IMR-90 (cell line): ENCODE measurements around the gene CPSF4. TPM values are rescaled to one million over a fixed set of nuclear protein-coding genes. Genes with fewer than 3 reads are reported as not detected.

Experiments
- ATAC-seq: fragments of 200-7000 bp; cut with Tn5 transposase; 2 replicates; pipeline ENCODE4 v1.9.1; 2020; ENCODE audit warnings: low read depth, mild to moderate bottlenecking, moderate library complexity
- BruUV-seq: library from RNA; stranded (reverse); fragments of 400-500 nt; replicated peaks from 2 replicates; lab custom pipeline; 2021; lab: Mats Ljungman, UMichigan
- CTCF ChIA-PET: fragments of 300-600 bp; formaldehyde crosslinking; extraction: SDS; loops from one replicate; lab custom pipeline; 2021; ENCODE audit warnings: antibody characterized with exemption; lab: Yijun Ruan, JAX
- POLR2A ChIA-PET: fragments of 300-600 bp; sonication (Branson Sonifier 250); formaldehyde crosslinking; loops from one replicate; lab custom pipeline; 2022; ENCODE audit warnings: antibody characterized with exemption; ENCODE audit not compliant: unreplicated experiment; lab: Charles Lee
- DNase-seq: peaks from one replicate; pipeline ENCODE4 v3.0.0; 2013
- H2AFZ ChIP-seq: replicated peaks from 2 replicates; pipeline ENCODE3; 2013; ENCODE audit warnings: low read length, mild to moderate bottlenecking; ENCODE audit not compliant: poor library complexity
- H2AK5ac ChIP-seq: 2 replicates; pipeline ENCODE4 v1.6.1; 2013; ENCODE audit warnings: low read depth, low read length, inconsistent platforms
- H2AK9ac ChIP-seq: replicated peaks from 2 replicates; pipeline ENCODE3; 2013; ENCODE audit warnings: mild to moderate bottlenecking, low read depth, low read length, moderate library complexity; ENCODE audit not compliant: poor library complexity
- H2BK120ac ChIP-seq: 2 replicates; pipeline ENCODE4 v1.6.1; 2013; ENCODE audit warnings: low read depth, low read length, inconsistent platforms
- H2BK15ac ChIP-seq: 3 replicates; pipeline ENCODE4 v1.6.1; 2013; ENCODE audit warnings: low read depth, low read length, inconsistent platforms
- H2BK20ac ChIP-seq: 2 replicates; pipeline ENCODE4 v1.6.1; 2013; ENCODE audit warnings: low read depth, mild to moderate bottlenecking, inconsistent platforms, low read length, moderate library complexity
- H2BK5ac ChIP-seq: 2 replicates; pipeline ENCODE4 v1.6.1; 2013; ENCODE audit warnings: mild to moderate bottlenecking, low read depth, low read length, inconsistent platforms; ENCODE audit not compliant: poor library complexity, severe bottlenecking
- H3K14ac ChIP-seq: replicated peaks from 2 replicates; pipeline ENCODE4 v1.6.1; 2013; ENCODE audit warnings: low read depth, low read length, inconsistent platforms
- H3K18ac ChIP-seq: 2 replicates; pipeline ENCODE4 v1.6.1; 2013; ENCODE audit warnings: low read depth, low read length, control low read depth
- H3K23ac ChIP-seq: 2 replicates; pipeline ENCODE4 v1.6.1; 2013; ENCODE audit warnings: low read depth, low read length, inconsistent platforms
- H3K27ac ChIP-seq: 2 replicates; pipeline ENCODE4 v1.5.1; 2013; ENCODE audit warnings: mild to moderate bottlenecking, control low read depth, low read length; ENCODE audit not compliant: insufficient read depth
- H3K27me3 ChIP-seq: 2 replicates; pipeline ENCODE4 v1.6.1; 2013; ENCODE audit warnings: low read length; ENCODE audit not compliant: control insufficient read depth, insufficient read depth
- H3K36me3 ChIP-seq: 2 replicates; pipeline ENCODE4 v1.6.1; 2013; ENCODE audit warnings: low read length, mixed read lengths; ENCODE audit not compliant: control insufficient read depth, insufficient read depth
- H3K4ac ChIP-seq: 2 replicates; pipeline ENCODE4 v1.6.1; 2013; ENCODE audit warnings: low read depth, low read length, inconsistent platforms
- H3K4me1 ChIP-seq: 2 replicates; pipeline ENCODE4 v1.6.1; 2013; ENCODE audit warnings: low read length, mixed read lengths; ENCODE audit not compliant: control insufficient read depth, insufficient read depth
- H3K4me2 ChIP-seq: 2 replicates; pipeline ENCODE4 v1.6.1; 2013; ENCODE audit warnings: low read depth, mild to moderate bottlenecking, control low read depth, low read length, moderate library complexity
- H3K4me3 ChIP-seq: 2 replicates; pipeline ENCODE4 v1.5.1; 2013; ENCODE audit warnings: low read depth, mild to moderate bottlenecking, control low read depth, low read length, moderate library complexity; ENCODE audit not compliant: insufficient read depth
- H3K56ac ChIP-seq: 2 replicates; pipeline ENCODE4 v1.6.1; 2013; ENCODE audit warnings: low read length, inconsistent platforms; ENCODE audit not compliant: insufficient read depth; ENCODE audit errors: extremely low read depth
- H3K79me1 ChIP-seq, 2 experiments: 2 replicates each; pipeline ENCODE4 v1.6.1; 2013; ENCODE audit warnings: low read length in 2 of 2, inconsistent platforms in 1 of 2, low read depth in 1 of 2
- H3K9ac ChIP-seq: 2 replicates; pipeline ENCODE4 v1.6.1; 2013; ENCODE audit warnings: low read depth, low read length, control low read depth
- H3K9me1 ChIP-seq: 2 replicates; pipeline ENCODE4 v1.6.1; 2013; ENCODE audit warnings: low read length, inconsistent platforms; ENCODE audit not compliant: insufficient read depth
- H3K9me3 ChIP-seq: 2 replicates; pipeline ENCODE4 v1.6.1; 2013; ENCODE audit warnings: low read length; ENCODE audit not compliant: control insufficient read depth, insufficient read depth
- H4K20me1 ChIP-seq: 2 replicates; pipeline ENCODE4 v1.6.1; 2013; ENCODE audit warnings: low read length, inconsistent platforms; ENCODE audit not compliant: insufficient read depth
- H4K5ac ChIP-seq: 2 replicates; pipeline ENCODE4 v1.6.1; 2013; ENCODE audit warnings: mild to moderate bottlenecking, low read depth, low read length, control low read depth
- H4K8ac ChIP-seq, 2 experiments: 2 replicates each; pipeline ENCODE4 v1.6.1; 2013; ENCODE audit warnings: low read depth in 2 of 2, low read length in 2 of 2, control low read depth in 1 of 2, inconsistent platforms in 1 of 2
- H4K91ac ChIP-seq: 2 replicates; pipeline ENCODE4 v1.6.1; 2013; ENCODE audit warnings: low read depth, low read length, inconsistent platforms; ENCODE audit not compliant: insufficient read depth
- BHLHE40 ChIP-seq: fragments of 150-350 bp; IDR thresholded peaks from 2 replicates; pipeline ENCODE4 v1.6.1; 2016; ENCODE audit warnings: mild to moderate bottlenecking, low read depth, low read length
- CEBPB ChIP-seq: IDR thresholded peaks from 2 replicates; pipeline ENCODE4 v1.6.1; 2012; ENCODE audit warnings: low read depth, low read length, improper control_type of control experiment
- CHD1 ChIP-seq: IDR thresholded peaks from 2 replicates; pipeline ENCODE4 v1.6.1; 2012; ENCODE audit warnings: low read depth, low read length, improper control_type of control experiment
- FOS ChIP-seq: fragments of 150-350 bp; IDR thresholded peaks from 2 replicates; pipeline ENCODE4 v1.6.1; 2016; ENCODE audit warnings: low read depth, low read length
- MAFK ChIP-seq: IDR thresholded peaks from 2 replicates; pipeline ENCODE4 v1.6.1; 2012; ENCODE audit warnings: low read depth, low read length, improper control_type of control experiment
- MAZ ChIP-seq: IDR thresholded peaks from 2 replicates; pipeline ENCODE4 v1.6.1; 2012; ENCODE audit warnings: low read depth, mild to moderate bottlenecking, low read length, improper control_type of control experiment, moderate library complexity, borderline replicate concordance
- MXI1 ChIP-seq: IDR thresholded peaks from 2 replicates; pipeline ENCODE4 v1.6.1; 2012; ENCODE audit warnings: low read depth, mild to moderate bottlenecking, low read length, moderate library complexity, borderline replicate concordance
- NFE2L2 ChIP-seq: fragments of 150-350 bp; IDR thresholded peaks from 2 replicates; pipeline ENCODE4 v1.6.1; 2016; ENCODE audit warnings: low read depth, mild to moderate bottlenecking, low read length
- POLR2A ChIP-seq: IDR thresholded peaks from 2 replicates; pipeline ENCODE4 v1.6.1; 2012; ENCODE audit warnings: mild to moderate bottlenecking, low read depth, low read length
- RAD21 ChIP-seq: IDR thresholded peaks from 2 replicates; pipeline ENCODE4 v1.6.1; 2012; ENCODE audit warnings: low read length, improper control_type of control experiment
- RCOR1 ChIP-seq: IDR thresholded peaks from 2 replicates; pipeline ENCODE4 v1.6.1; 2012; ENCODE audit warnings: mild to moderate bottlenecking, low read length, improper control_type of control experiment; ENCODE audit not compliant: insufficient replicate concordance
- RFX5 ChIP-seq: IDR thresholded peaks from 2 replicates; pipeline ENCODE4 v1.8.0; 2012; ENCODE audit warnings: low read depth, mild to moderate bottlenecking, low read length, moderate library complexity
- SMC3 ChIP-seq: fragments of 150-350 bp; IDR thresholded peaks from 2 replicates; pipeline ENCODE4 v1.6.1; 2016; ENCODE audit warnings: low read depth, mild to moderate bottlenecking, antibody characterized with exemption, low read length, moderate library complexity
- WGBS, 2 experiments: methylation state at CpG; one replicate each; pipeline versions ENCODE4 v1.1.5 to v1.1.7; 2013; ENCODE audit warnings: missing lambda C conversion rate in 2 of 2; ENCODE audit not compliant: insufficient read length in 1 of 2; ENCODE audit errors: extremely low coverage in 2 of 2; 5-methylcytosine and 5-hydroxymethylcytosine counted together
- dilution Hi-C: fragments of 300-500 bp; cut with HindIII; formaldehyde crosslinking; loops from one replicate; pipeline ENCODE4 v1.14.3; 2018; ENCODE audit warnings: low sequenced_read_pairs; ENCODE audit not compliant: unreplicated experiment
- in situ Hi-C: fragments of 300-500 bp; cut with MboI; formaldehyde crosslinking; loops from 3 replicates; pipeline ENCODE4 v1.14.3; 2019; ENCODE audit warnings: low sequenced_read_pairs, inconsistent platforms, mixed read lengths
- intact Hi-C: fragments of 100-400 bp; cut with micrococcal nuclease; formaldehyde crosslinking; loops from 2 replicates; pipeline ENCODE4 v1.10.0; 2022
- polyA plus RNA-seq, 3 experiments: library from polyadenylated mRNA; depleted of rRNA; stranded (reverse); fragments of >200 nt; gene quantifications; 2 replicates each; pipeline ENCODE4 v1.2.3, GENCODE V29; 2012; ENCODE audit warnings: low replicate concordance in 1 of 3
- total RNA-seq: library from RNA; depleted of rRNA; stranded (reverse); fragments of >200 nt; gene quantifications from 2 replicates; pipeline ENCODE4 v1.2.3, GENCODE V29; 2012
- TF ChIP-seq, protein P1 (sequence below): conservative IDR thresholded peaks from 2 replicates; pipeline ENCODE4 v1.5.1; 2012; ENCODE audit warnings: mild to moderate bottlenecking, low read depth, low read length, improper control_type of control experiment
- TF ChIP-seq, protein P2 (sequence below): fragments of 150-350 bp; IDR thresholded peaks from 2 replicates; pipeline ENCODE4 v1.6.1; 2017; ENCODE audit warnings: mild to moderate bottlenecking, antibody characterized with exemption, low read length, low read depth
- TF ChIP-seq, protein P3 (sequence below): fragments of 150-350 bp; IDR thresholded peaks from 2 replicates; pipeline ENCODE4 v1.6.1; 2016; ENCODE audit warnings: low read depth, mild to moderate bottlenecking, low read length, moderate library complexity, borderline replicate concordance

CPSF4 gene
- total and polyA plus RNA-seq, 2 of the 4 experiments (the other 2 are of a cell fraction) = 23.8 to 44.9 TPM

DNA sequence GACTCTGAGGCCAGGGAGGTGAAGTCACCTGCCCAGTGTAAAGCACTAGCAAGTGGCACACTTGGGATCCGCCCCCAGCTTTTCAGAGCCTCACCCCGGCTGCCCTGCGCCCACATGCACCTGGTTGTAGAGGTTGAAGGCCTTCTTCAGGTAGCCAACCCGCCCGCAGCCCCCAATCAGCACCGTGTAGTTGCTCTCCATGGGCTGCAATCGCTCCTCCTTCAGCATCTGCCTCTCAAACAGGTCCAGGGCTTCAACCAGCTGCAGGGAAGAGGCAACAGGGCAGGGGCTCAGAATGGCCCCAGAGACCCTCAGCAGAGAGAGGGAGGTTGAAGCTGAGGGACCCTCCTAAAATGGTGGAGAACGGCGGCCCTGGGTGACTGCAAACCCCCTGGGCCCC is 5.6 kb upstream of the CPSF4 start:
- Histone ChIP-seq H3K36me3 (peaks cover 50% of the 10 kb centered on the region), H3K9me3 (no peaks in the 10 kb centered on the region), H4K91ac (no peak overlapping the region), H4K8ac (no peak overlapping the region), H3K9ac (no peak overlapping the region), H3K9me1 (0 out of 2 replicates have a peak, but pooled peaks cover 3% of the 10 kb centered on the region), H4K5ac (no peak overlapping the region), H3K4ac (no peak overlapping the region), H3K27me3 (no peaks in the 10 kb centered on the region), H3K4me1 (no peaks in the 10 kb centered on the region), H2BK15ac (no peak overlapping the region), H3K56ac (no peak overlapping the region), H2AFZ (no peak overlapping the region), H2BK120ac (no peak overlapping the region), H3K18ac (no peak overlapping the region), H3K23ac (no peak overlapping the region), H3K4me3 (no peak overlapping the region), H3K4me2 (no peak overlapping the region), H3K79me1 (peaks cover 13 to 18% of the 10 kb centered on the region in 2 experiments), H3K14ac (no peak overlapping the region), H2BK20ac (no peak overlapping the region), H2BK5ac (no peak overlapping the region), H3K27ac (no peak overlapping the region), H4K20me1 (no peaks in the 10 kb centered on the region; the same call in none of the 2 replicates), H2AK9ac (peak overlapping the region; percentile 42), H2AK5ac (no peak overlapping the region)
- DNase-seq (no peak), ATAC-seq (no peak)
- TF ChIP-seq NFE2L2 = no peak
- TF ChIP-seq MXI1 = no peak
- TF ChIP-seq FOS = no peak
- TF ChIP-seq BHLHE40 = no peak
- no peak for TF ChIP-seq POLR2A
- TF ChIP-seq, protein P1, sequence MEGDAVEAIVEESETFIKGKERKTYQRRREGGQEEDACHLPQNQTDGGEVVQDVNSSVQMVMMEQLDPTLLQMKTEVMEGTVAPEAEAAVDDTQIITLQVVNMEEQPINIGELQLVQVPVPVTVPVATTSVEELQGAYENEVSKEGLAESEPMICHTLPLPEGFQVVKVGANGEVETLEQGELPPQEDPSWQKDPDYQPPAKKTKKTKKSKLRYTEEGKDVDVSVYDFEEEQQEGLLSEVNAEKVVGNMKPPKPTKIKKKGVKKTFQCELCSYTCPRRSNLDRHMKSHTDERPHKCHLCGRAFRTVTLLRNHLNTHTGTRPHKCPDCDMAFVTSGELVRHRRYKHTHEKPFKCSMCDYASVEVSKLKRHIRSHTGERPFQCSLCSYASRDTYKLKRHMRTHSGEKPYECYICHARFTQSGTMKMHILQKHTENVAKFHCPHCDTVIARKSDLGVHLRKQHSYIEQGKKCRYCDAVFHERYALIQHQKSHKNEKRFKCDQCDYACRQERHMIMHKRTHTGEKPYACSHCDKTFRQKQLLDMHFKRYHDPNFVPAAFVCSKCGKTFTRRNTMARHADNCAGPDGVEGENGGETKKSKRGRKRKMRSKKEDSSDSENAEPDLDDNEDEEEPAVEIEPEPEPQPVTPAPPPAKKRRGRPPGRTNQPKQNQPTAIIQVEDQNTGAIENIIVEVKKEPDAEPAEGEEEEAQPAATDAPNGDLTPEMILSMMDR = no peak
- no peak for TF ChIP-seq SMC3
- TF ChIP-seq, protein P2, sequence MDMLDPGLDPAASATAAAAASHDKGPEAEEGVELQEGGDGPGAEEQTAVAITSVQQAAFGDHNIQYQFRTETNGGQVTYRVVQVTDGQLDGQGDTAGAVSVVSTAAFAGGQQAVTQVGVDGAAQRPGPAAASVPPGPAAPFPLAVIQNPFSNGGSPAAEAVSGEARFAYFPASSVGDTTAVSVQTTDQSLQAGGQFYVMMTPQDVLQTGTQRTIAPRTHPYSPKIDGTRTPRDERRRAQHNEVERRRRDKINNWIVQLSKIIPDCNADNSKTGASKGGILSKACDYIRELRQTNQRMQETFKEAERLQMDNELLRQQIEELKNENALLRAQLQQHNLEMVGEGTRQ = no peak
- no peak for TF ChIP-seq RFX5
- no peak for TF ChIP-seq RAD21
- TF ChIP-seq MAZ = no peak
- TF ChIP-seq MAFK = no peak
- no peak for TF ChIP-seq RCOR1
- TF ChIP-seq CEBPB = no peak
- TF ChIP-seq, protein P3, sequence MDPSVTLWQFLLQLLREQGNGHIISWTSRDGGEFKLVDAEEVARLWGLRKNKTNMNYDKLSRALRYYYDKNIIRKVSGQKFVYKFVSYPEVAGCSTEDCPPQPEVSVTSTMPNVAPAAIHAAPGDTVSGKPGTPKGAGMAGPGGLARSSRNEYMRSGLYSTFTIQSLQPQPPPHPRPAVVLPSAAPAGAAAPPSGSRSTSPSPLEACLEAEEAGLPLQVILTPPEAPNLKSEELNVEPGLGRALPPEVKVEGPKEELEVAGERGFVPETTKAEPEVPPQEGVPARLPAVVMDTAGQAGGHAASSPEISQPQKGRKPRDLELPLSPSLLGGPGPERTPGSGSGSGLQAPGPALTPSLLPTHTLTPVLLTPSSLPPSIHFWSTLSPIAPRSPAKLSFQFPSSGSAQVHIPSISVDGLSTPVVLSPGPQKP = no peak
- no peak for TF ChIP-seq CHD1
- ChIA-PET CTCF (no interaction called here), POLR2A (no interaction called here)
- 97% methylated on average over 7 of the region's 9 CpGs; no CpG with 5 or more reads in 1 of the 2 experiments for WGBS, 2 experiments
- dilution Hi-C loops = no loop called here
- no TSS peak for BruUV-seq
- intact Hi-C loops = no loop called here
- in situ Hi-C loops = no loop called here
